GM23338 (cell line): ENCODE measurements around the gene EDN2. TPM values are rescaled to one million over a fixed set of nuclear protein-coding genes. Genes with fewer than 3 reads are reported as not detected.

Experiments
- ATAC-seq: fragments of 200-7000 bp; cut with Tn5 transposase; 3 replicates; pipeline ENCODE4 v1.9.1; 2020
- DNase-seq: peaks from one replicate; pipeline ENCODE4 v3.0.0-alpha.2; 2015; ENCODE audit warnings: low spot score
- H2AFZ ChIP-seq: fragments of 200-600 bp; sonication (generic); 2 replicates; pipeline ENCODE4 v1.8.0; 2016; ENCODE audit warnings: antibody characterized with exemption, mild to moderate bottlenecking, moderate library complexity
- H3F3A ChIP-seq: fragments of 200-600 bp; sonication (generic); replicated peaks from 2 replicates; pipeline ENCODE4 v1.8.0; 2017; ENCODE audit warnings: antibody characterized with exemption, mixed run types, low read depth
- H3K27ac ChIP-seq: fragments of 200-600 bp; sonication (generic); 2 replicates; pipeline ENCODE4 v1.6.1; 2016; ENCODE audit warnings: low read depth
- H3K27me3 ChIP-seq: fragments of 200-600 bp; sonication (generic); 2 replicates; pipeline ENCODE4 v1.8.0; 2016; ENCODE audit warnings: mild to moderate bottlenecking, mixed run types, moderate library complexity; ENCODE audit not compliant: insufficient read depth
- H3K36me3 ChIP-seq: fragments of 200-600 bp; sonication (generic); 2 replicates; pipeline ENCODE4 v1.8.0; 2016; ENCODE audit warnings: mild to moderate bottlenecking; ENCODE audit not compliant: insufficient read depth
- H3K4me1 ChIP-seq: fragments of 200-600 bp; sonication (generic); 2 replicates; pipeline ENCODE4 v1.8.0; 2016; ENCODE audit warnings: mild to moderate bottlenecking, moderate library complexity; ENCODE audit not compliant: insufficient read depth
- H3K4me2 ChIP-seq: fragments of 200-600 bp; sonication (generic); 2 replicates; pipeline ENCODE4 v1.7.1; 2017; ENCODE audit warnings: mixed run types
- H3K4me3 ChIP-seq: fragments of 200-600 bp; sonication (generic); 2 replicates; pipeline ENCODE4 v1.6.1; 2016; ENCODE audit warnings: mixed run types
- H3K79me2 ChIP-seq: fragments of 200-600 bp; sonication (generic); replicated peaks from 2 replicates; pipeline ENCODE4 v1.8.0; 2017; ENCODE audit warnings: mild to moderate bottlenecking; ENCODE audit not compliant: insufficient read depth
- H3K9me2 ChIP-seq: fragments of 200-600 bp; sonication (generic); 2 replicates; pipeline ENCODE4 v1.8.0; 2017; ENCODE audit not compliant: insufficient read depth
- H4K20me1 ChIP-seq: fragments of 200-600 bp; sonication (generic); replicated peaks from 2 replicates; pipeline ENCODE4 v1.8.0; 2017; ENCODE audit warnings: mild to moderate bottlenecking; ENCODE audit not compliant: insufficient read depth
- H3K27ac Mint-ChIP-seq: 2 replicates; pipeline ENCODE4 v1.8.0; 2020; ENCODE audit warnings: inconsistent platforms, mild to moderate bottlenecking, moderate library complexity, mixed read lengths
- H3K27me3 Mint-ChIP-seq: 3 replicates; pipeline ENCODE4 v1.8.0; 2022; ENCODE audit warnings: low read depth, mild to moderate bottlenecking, moderate library complexity, mixed read lengths, inconsistent platforms; ENCODE audit not compliant: insufficient read depth, poor library complexity
- H3K36me3 Mint-ChIP-seq: 3 replicates; pipeline ENCODE4 v1.8.0; 2021; ENCODE audit warnings: low read depth, mild to moderate bottlenecking, inconsistent platforms, moderate library complexity, mixed read lengths
- H3K4me1 Mint-ChIP-seq: 3 replicates; pipeline ENCODE4 v1.8.0; 2020; ENCODE audit warnings: mild to moderate bottlenecking, inconsistent platforms, mixed read lengths
- H3K4me3 Mint-ChIP-seq: 3 replicates; pipeline ENCODE4 v1.8.0; 2021; ENCODE audit warnings: moderate library complexity, mild to moderate bottlenecking, inconsistent platforms, mixed read lengths
- H3K9me3 Mint-ChIP-seq: 3 replicates; pipeline ENCODE4 v1.8.0; 2020; ENCODE audit warnings: moderate library complexity, mild to moderate bottlenecking, inconsistent platforms, mixed read lengths
- CREB1 ChIP-seq: fragments of 250-450 bp; sonication (Bioruptor Pico); IDR thresholded peaks from 2 replicates; pipeline ENCODE4 v1.5.0; 2020; ENCODE audit warnings: low read depth, mild to moderate bottlenecking, moderate library complexity
- EZH2 ChIP-seq: fragments of 200-600 bp; sonication (generic); IDR thresholded peaks from one replicate; pipeline ENCODE4 v1.8.0; 2017; ENCODE audit warnings: antibody characterized with exemption, mild to moderate bottlenecking, low read depth; ENCODE audit not compliant: unreplicated experiment
- EZH2phosphoT487 ChIP-seq: fragments of 200-600 bp; sonication (generic); IDR thresholded peaks from one replicate; pipeline ENCODE4 v1.8.1; 2018; ENCODE audit warnings: antibody characterized with exemption; ENCODE audit not compliant: unreplicated experiment
- JUNB ChIP-seq: IDR thresholded peaks from one replicate; pipeline ENCODE4 v1.6.1; 2016; ENCODE audit warnings: antibody characterized with exemption; ENCODE audit not compliant: unreplicated experiment
- NANOG ChIP-seq: IDR thresholded peaks from 2 replicates; pipeline ENCODE4 v1.6.1; 2016; ENCODE audit warnings: antibody characterized with exemption, borderline replicate concordance
- POLR2AphosphoS5 ChIP-seq: IDR thresholded peaks from 2 replicates; pipeline ENCODE4 v1.6.1; 2016; ENCODE audit warnings: antibody characterized with exemption, low read depth
- STAT1 ChIP-seq: IDR thresholded peaks from one replicate; pipeline ENCODE4 v1.6.1; 2016; ENCODE audit warnings: antibody characterized with exemption; ENCODE audit not compliant: unreplicated experiment
- ZNF114 ChIP-seq: fragments of 250-450 bp; sonication (Bioruptor Pico); IDR thresholded peaks from 2 replicates; pipeline ENCODE4 v1.5.0; 2020; ENCODE audit warnings: mild to moderate bottlenecking, moderate library complexity
- ZNF331 ChIP-seq: fragments of 250-450 bp; sonication (Bioruptor Pico); IDR thresholded peaks from 2 replicates; pipeline ENCODE4 v1.5.0; 2020; ENCODE audit warnings: low read depth, mild to moderate bottlenecking, moderate library complexity
- polyA plus RNA-seq: library from polyadenylated mRNA; unstranded; fragments of >200 nt; fragmentation: Nextera tagmentation; extraction: Ambion mirVana; gene quantifications from 2 replicates; pipeline ENCODE4 v1.2.1, GENCODE V29; 2016
- total RNA-seq: library from RNA; depleted of rRNA; stranded (reverse); fragments of >200 nt; shearing (Covaris generic); gene quantifications from 2 replicates; pipeline ENCODE4 v1.2.3, GENCODE V29; 2014
- TF ChIP-seq, protein P1 (sequence below): IDR thresholded peaks from 2 replicates; pipeline ENCODE4 v1.6.1; 2016; ENCODE audit warnings: antibody characterized with exemption
- TF ChIP-seq, protein P2 (sequence below), 2 experiments: fragments of 200-600 bp in 1 of 2; sonication (generic) in 1 of 2; conservative IDR thresholded peaks; 2 replicates each; pipeline versions ENCODE4 v1.5.1 to v1.6.1; 2016 to 2017; ENCODE audit warnings: antibody characterized with exemption in 2 of 2, low read depth in 2 of 2, mild to moderate bottlenecking in 2 of 2, moderate library complexity in 1 of 2
- TF ChIP-seq, protein P3 (sequence below): IDR thresholded peaks from one replicate; pipeline ENCODE4 v1.6.1; 2018; ENCODE audit warnings: antibody characterized with exemption; ENCODE audit not compliant: unreplicated experiment
- TF ChIP-seq, protein P4 (sequence below): fragments of 250-450 bp; sonication (Bioruptor Pico); IDR thresholded peaks from 2 replicates; pipeline ENCODE4 v1.5.0; 2020; ENCODE audit warnings: mild to moderate bottlenecking, moderate library complexity

EDN2 gene
- total and polyA plus RNA-seq, 2 experiments from 2014 or later, result not detected

DNA sequence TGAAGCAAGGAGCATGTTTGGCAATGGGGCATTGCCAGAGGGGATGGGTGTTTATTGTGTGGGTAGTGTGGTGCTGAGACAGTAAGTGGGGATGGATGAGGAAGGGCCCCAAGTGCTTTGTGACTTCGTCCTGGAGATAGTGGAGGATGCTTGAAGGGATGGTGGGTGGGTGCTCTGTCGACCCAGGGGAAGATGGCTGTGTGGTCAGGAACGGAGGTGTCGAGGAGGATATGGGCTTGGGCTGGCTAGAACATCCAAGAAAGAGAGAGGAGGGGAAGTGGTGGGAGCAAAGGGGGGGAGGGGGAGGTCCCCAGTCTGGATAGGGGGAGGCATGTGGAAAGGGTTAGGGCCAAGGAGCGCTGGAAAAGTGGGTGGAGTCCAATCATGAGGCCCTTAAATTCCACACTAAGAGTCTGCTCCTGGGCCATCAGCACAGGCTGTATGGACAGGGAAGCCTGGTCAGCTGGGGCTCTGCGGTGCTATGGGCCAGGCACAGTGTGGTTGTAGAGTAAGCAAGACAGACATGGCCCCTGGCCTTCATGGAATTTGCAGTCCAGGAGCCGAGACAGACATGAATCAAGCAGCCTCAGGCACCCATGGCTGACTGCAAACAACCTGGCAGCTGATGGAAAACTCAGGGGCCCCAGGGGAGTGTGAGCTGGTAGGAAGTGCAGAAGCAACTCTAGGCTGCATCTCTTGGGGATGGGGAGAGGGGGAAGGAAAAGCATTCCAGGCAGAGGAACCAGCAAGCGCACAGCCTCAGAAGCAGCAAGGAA is 36.3 kb downstream of the EDN2 start:
- H3K36me3 ChIP-seq, result no peaks in the 10 kb centered on the region
- Mint-ChIP-seq H3K9me3 (peaks cover 22% of the 10 kb centered on the region), H3K27me3 (peaks cover 6% of the 10 kb centered on the region), H3K4me3 (no peak overlapping the region), H3K36me3 (peaks cover 6% of the 10 kb centered on the region; the same call in 1 of the 3 replicates), H3K27ac (no peak overlapping the region), H3K4me1 (no peaks in the 10 kb centered on the region; the same call in 2 of the 3 replicates)
- no peak overlapping the region for H2AFZ ChIP-seq
- no peaks in the 10 kb centered on the region for H3K79me2 ChIP-seq
- no peak for DNase-seq
- H3K27ac ChIP-seq, result no peak overlapping the region
- H3F3A ChIP-seq, result no peaks in the 10 kb centered on the region
- no peak for ATAC-seq
- H3K4me1 ChIP-seq, result no peaks in the 10 kb centered on the region
- no peak overlapping the region for H3K4me2 ChIP-seq
- H4K20me1 ChIP-seq, result no peaks in the 10 kb centered on the region
- H3K4me3 ChIP-seq, result no peak overlapping the region
- no peaks in the 10 kb centered on the region for H3K9me2 ChIP-seq
- H3K27me3 ChIP-seq, result no peaks in the 10 kb centered on the region
- TF ChIP-seq, protein P1, sequence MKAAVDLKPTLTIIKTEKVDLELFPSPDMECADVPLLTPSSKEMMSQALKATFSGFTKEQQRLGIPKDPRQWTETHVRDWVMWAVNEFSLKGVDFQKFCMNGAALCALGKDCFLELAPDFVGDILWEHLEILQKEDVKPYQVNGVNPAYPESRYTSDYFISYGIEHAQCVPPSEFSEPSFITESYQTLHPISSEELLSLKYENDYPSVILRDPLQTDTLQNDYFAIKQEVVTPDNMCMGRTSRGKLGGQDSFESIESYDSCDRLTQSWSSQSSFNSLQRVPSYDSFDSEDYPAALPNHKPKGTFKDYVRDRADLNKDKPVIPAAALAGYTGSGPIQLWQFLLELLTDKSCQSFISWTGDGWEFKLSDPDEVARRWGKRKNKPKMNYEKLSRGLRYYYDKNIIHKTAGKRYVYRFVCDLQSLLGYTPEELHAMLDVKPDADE, result no peak
- TF ChIP-seq, protein P2, sequence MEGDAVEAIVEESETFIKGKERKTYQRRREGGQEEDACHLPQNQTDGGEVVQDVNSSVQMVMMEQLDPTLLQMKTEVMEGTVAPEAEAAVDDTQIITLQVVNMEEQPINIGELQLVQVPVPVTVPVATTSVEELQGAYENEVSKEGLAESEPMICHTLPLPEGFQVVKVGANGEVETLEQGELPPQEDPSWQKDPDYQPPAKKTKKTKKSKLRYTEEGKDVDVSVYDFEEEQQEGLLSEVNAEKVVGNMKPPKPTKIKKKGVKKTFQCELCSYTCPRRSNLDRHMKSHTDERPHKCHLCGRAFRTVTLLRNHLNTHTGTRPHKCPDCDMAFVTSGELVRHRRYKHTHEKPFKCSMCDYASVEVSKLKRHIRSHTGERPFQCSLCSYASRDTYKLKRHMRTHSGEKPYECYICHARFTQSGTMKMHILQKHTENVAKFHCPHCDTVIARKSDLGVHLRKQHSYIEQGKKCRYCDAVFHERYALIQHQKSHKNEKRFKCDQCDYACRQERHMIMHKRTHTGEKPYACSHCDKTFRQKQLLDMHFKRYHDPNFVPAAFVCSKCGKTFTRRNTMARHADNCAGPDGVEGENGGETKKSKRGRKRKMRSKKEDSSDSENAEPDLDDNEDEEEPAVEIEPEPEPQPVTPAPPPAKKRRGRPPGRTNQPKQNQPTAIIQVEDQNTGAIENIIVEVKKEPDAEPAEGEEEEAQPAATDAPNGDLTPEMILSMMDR (conservative IDR thresholded peaks at IDR 0.05; ENCODE audit: low read depth in 2 of 2), result no peak
- no peak for TF ChIP-seq CREB1 (CRISPR knock-in tag)
- no peak for TF ChIP-seq NANOG
- TF ChIP-seq POLR2AphosphoS5, result no peak
- no peak for TF ChIP-seq ZNF331 (CRISPR knock-in tag)
- no peak for TF ChIP-seq JUNB
- no peak for TF ChIP-seq STAT1
- TF ChIP-seq, protein P3, sequence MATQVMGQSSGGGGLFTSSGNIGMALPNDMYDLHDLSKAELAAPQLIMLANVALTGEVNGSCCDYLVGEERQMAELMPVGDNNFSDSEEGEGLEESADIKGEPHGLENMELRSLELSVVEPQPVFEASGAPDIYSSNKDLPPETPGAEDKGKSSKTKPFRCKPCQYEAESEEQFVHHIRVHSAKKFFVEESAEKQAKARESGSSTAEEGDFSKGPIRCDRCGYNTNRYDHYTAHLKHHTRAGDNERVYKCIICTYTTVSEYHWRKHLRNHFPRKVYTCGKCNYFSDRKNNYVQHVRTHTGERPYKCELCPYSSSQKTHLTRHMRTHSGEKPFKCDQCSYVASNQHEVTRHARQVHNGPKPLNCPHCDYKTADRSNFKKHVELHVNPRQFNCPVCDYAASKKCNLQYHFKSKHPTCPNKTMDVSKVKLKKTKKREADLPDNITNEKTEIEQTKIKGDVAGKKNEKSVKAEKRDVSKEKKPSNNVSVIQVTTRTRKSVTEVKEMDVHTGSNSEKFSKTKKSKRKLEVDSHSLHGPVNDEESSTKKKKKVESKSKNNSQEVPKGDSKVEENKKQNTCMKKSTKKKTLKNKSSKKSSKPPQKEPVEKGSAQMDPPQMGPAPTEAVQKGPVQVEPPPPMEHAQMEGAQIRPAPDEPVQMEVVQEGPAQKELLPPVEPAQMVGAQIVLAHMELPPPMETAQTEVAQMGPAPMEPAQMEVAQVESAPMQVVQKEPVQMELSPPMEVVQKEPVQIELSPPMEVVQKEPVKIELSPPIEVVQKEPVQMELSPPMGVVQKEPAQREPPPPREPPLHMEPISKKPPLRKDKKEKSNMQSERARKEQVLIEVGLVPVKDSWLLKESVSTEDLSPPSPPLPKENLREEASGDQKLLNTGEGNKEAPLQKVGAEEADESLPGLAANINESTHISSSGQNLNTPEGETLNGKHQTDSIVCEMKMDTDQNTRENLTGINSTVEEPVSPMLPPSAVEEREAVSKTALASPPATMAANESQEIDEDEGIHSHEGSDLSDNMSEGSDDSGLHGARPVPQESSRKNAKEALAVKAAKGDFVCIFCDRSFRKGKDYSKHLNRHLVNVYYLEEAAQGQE, result no peak
- no peak for TF ChIP-seq EZH2phosphoT487
- no peak for TF ChIP-seq ZNF114 (CRISPR knock-in tag)
- no peak for TF ChIP-seq EZH2
- TF ChIP-seq, protein P4, sequence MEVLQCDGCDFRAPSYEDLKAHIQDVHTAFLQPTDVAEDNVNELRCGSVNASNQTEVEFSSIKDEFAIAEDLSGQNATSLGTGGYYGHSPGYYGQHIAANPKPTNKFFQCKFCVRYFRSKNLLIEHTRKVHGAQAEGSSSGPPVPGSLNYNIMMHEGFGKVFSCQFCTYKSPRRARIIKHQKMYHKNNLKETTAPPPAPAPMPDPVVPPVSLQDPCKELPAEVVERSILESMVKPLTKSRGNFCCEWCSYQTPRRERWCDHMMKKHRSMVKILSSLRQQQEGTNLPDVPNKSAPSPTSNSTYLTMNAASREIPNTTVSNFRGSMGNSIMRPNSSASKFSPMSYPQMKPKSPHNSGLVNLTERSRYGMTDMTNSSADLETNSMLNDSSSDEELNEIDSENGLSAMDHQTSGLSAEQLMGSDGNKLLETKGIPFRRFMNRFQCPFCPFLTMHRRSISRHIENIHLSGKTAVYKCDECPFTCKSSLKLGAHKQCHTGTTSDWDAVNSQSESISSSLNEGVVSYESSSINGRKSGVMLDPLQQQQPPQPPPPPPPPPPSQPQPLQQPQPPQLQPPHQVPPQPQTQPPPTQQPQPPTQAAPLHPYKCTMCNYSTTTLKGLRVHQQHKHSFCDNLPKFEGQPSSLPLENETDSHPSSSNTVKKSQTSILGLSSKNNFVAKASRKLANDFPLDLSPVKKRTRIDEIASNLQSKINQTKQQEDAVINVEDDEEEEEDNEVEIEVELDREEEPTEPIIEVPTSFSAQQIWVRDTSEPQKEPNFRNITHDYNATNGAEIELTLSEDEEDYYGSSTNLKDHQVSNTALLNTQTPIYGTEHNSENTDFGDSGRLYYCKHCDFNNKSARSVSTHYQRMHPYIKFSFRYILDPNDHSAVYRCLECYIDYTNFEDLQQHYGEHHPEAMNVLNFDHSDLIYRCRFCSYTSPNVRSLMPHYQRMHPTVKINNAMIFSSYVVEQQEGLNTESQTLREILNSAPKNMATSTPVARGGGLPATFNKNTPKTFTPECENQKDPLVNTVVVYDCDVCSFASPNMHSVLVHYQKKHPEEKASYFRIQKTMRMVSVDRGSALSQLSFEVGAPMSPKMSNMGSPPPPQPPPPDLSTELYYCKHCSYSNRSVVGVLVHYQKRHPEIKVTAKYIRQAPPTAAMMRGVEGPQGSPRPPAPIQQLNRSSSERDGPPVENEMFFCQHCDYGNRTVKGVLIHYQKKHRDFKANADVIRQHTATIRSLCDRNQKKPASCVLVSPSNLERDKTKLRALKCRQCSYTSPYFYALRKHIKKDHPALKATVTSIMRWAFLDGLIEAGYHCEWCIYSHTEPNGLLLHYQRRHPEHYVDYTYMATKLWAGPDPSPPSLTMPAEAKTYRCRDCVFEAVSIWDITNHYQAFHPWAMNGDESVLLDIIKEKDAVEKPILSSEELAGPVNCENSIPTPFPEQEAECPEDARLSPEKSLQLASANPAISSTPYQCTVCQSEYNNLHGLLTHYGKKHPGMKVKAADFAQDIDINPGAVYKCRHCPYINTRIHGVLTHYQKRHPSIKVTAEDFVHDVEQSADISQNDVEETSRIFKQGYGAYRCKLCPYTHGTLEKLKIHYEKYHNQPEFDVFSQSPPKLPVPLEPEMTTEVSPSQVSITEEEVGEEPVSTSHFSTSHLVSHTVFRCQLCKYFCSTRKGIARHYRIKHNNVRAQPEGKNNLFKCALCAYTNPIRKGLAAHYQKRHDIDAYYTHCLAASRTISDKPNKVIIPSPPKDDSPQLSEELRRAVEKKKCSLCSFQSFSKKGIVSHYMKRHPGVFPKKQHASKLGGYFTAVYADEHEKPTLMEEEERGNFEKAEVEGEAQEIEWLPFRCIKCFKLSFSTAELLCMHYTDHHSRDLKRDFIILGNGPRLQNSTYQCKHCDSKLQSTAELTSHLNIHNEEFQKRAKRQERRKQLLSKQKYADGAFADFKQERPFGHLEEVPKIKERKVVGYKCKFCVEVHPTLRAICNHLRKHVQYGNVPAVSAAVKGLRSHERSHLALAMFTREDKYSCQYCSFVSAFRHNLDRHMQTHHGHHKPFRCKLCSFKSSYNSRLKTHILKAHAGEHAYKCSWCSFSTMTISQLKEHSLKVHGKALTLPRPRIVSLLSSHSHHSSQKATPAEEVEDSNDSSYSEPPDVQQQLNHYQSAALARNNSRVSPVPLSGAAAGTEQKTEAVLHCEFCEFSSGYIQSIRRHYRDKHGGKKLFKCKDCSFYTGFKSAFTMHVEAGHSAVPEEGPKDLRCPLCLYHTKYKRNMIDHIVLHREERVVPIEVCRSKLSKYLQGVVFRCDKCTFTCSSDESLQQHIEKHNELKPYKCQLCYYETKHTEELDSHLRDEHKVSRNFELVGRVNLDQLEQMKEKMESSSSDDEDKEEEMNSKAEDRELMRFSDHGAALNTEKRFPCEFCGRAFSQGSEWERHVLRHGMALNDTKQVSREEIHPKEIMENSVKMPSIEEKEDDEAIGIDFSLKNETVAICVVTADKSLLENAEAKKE (CRISPR knock-in tag), result no peak
